Raji (cell line): Measurements from ENCODE around the gene ELP2.

Source experiments
- POLR2A ChIP-seq: IDR thresholded peaks from 2 replicates; pipeline ENCODE4 v1.6.1; 2011; ENCODE audit warnings: low read depth, low read length, control low read depth; ENCODE audit not compliant: insufficient read depth

ELP2 gene

DNA sequence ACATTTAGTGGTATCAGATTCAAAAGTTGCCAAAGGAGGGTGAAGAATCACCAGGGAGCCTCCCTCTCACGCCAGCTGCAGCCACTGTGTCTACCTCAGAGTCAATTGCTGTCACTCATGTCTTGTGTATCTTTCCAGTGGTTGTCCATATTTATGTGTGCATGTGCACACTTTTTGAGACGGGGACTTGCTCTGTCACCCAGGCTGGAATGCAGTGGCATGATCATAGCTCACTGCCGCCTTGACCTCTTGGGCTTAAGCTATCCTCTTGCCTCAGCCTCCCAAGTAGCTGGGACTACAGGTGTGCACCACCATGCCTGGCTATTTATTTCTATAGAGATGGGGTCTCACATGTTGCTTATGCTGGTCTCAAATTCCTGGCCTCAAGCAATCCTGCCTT lies 61.6 kb downstream of the ELP2 start:
- no peak for TF ChIP-seq POLR2A

DNA sequence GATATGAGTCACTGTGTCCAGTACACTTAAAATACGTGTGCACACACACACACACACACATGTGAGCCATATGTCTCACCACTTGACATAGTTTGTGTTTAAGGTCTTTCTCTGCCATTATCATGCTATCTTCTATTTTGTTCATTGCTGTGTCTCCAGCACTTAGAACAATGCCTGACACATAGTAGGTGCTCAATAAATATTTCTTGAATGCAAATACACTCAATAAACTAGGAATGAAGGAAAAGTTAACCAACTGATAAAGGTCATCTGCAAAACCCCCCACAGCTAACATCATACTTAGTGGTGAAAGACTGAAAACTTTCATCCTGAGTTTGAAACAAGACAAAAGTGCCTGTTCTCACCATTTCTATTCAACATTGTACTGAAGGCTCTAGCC lies 62.0 kb downstream of the ELP2 start:
- no peak for TF ChIP-seq POLR2A

DNA sequence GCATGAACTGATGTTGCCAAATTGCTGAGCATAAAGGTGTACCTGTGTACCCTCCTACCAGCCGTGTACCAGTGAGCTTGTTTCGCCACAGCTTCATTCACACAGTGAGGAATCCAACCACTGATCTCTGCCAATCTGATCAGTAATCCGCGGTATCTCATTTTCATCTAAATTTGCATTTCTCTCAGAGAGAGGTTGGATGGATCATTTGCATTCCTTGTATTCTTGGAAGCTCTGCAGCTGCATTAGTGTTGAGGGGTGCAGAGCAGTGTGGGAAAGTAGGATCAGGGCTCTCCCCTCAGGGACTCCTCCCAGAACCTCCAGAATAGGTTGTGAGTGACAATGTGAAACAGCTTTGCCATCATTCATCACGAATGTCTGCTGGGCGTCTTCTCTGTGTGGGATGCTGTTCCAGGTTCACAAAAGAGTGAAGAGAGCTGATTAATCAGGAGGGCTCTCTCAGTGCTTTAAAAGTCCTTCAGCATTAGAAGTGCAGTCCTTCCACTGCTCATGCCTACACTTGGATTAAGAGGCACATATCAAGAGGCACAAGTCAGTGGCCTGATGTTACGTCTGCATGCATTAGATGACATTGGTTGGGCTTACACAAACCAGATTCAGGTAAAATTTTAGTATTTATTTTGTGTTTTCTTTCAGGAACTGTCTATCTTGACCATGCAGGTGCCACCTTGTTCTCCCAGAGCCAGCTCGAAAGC lies 65.1 kb downstream of the ELP2 start:
- TF ChIP-seq POLR2A: no peak

- no peak for TF ChIP-seq POLR2A
Observed at GRCh38 chr18:36195427-36196122, 65.9 kb downstream of the ELP2 start.

DNA sequence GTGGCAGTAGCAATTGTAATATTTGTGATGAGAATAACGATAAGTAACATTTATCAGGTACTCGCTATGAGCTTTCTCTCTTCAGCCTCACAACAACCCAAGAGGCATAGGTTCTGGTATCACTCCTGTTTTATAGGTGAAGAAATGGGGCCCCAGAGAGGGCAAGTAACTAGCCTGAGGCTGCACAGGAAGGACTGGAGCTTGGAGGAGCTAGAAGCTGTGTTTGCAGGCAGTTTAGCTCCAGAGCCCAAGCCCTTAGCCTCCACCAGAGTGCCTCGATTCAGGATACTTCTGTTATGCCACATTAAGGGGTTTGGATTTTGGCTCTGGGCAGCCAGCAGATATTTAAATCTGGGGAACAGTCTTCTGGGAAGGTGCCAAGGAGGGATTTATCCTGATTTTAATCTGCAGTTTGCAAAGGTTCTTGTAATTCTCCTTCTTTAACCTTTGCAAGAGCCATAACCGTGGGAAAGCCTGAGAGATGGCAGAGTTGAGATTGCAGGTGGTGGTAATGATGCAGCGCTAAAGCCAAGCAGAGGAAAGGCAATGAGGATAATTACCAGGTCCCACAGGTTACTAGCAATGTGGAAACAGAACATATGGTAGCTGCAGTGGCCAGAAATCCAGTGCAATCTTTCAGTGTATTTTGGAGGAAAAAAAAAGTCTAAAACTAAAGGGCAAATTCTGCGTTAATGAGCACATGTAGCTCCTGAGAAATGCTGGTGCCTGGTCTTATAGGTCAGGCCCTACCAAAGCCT lies 66.7 kb downstream of the ELP2 start:
- no peak for TF ChIP-seq POLR2A

- no peak for TF ChIP-seq POLR2A
Observed at GRCh38 chr18:36197511-36198166, 67.9 kb downstream of the ELP2 start.

- no peak for TF ChIP-seq POLR2A
Observed at GRCh38 chr18:36199691-36200295, 70.1 kb downstream of the ELP2 start.

DNA sequence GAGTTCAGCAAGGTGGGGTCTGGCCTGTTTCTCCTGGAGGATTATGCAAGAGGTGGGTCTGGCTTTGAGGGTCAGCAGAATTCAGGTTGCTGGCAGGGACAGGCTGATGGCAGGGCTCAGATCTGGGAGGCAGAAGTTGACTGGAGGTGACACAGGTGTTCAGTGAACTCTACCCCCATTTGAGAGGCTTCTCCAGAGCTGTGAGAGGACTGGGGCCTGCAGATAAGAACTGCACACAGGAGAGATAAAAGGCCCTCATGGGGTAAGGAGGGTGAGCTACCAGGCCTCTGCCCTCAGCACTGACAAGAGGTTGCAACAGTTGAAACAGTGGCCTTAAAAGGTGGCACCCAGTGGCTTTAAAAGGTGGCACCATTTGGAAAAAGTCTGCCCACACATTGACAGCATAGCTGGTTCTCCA lies 70.7 kb downstream of the ELP2 start:
- TF ChIP-seq POLR2A: no peak

- no peak for TF ChIP-seq POLR2A
Observed at GRCh38 chr18:36201765-36202164, 72.1 kb downstream of the ELP2 start.

DNA sequence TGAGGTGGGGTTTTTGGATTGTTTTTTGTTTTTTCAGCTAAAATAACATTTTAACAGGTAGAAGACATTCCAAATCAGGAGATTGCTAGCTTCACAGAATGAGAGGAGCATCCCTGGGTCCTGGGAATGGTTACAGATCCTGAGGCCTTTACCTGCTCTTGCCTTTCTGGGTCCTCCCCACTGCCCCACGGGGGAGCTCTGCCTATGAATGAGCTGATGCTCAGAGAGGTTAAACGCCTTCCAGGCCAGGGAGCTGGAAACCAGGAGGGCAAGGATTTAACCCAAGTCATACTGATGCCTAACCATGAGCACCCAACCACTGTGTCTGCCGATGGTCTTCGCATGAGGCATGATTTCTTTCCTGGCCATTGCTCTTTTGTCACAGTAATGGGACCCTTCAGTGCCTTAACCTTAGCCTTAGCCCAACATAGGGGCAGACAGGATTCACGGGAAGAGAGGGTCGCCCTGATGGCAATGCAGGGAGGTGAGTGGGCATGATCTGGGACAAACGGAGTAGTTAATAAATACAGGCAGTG lies 73.7 kb downstream of the ELP2 start:
- TF ChIP-seq POLR2A: no peak

DNA sequence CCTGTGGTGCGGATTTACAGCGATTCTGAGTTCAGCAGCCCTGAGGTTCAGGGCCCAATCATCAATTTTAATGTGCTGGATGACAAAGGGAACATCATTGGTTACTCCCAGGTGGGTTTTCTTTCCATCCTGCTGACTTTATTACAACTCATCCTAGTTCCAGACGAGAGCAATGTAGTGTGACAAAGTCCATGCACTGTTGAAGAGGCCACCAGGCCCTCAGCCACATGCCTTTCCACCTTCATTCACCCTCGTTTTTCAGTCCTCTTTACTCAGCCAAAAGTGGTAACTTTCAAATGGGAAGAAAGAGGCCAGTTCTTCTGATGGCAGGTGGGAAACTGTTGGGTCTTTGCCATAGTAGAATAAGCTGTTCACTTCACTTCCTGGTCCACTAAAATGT lies 75.5 kb downstream of the ELP2 start:
- no peak for TF ChIP-seq POLR2A

GRCh38 chr18:36207303-36207702 lies 77.6 kb downstream of the ELP2 start:
- TF ChIP-seq POLR2A: no peak

DNA sequence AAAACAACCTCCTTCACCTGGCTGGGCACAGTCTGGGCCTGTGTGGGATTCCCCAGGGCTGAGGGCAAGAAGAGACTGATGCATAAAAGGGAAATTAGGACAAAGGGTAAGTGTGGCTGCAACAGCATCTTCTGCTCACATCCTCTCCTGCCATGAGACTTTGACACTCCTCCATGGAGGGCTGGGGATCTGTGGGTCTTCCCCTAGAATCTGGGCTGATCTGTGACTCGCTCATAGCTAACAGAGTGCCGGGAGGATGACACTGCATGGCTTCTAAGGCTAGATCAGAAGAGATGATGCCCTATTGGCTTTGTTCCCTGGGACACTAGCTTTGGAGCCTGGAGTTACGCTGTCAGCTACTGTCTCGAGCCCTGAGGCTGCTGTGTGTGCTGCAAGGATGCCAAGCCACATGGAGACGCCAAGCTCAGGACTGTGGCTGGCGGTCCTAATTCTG lies 81.9 kb downstream of the ELP2 start:
- no peak for TF ChIP-seq POLR2A

DNA sequence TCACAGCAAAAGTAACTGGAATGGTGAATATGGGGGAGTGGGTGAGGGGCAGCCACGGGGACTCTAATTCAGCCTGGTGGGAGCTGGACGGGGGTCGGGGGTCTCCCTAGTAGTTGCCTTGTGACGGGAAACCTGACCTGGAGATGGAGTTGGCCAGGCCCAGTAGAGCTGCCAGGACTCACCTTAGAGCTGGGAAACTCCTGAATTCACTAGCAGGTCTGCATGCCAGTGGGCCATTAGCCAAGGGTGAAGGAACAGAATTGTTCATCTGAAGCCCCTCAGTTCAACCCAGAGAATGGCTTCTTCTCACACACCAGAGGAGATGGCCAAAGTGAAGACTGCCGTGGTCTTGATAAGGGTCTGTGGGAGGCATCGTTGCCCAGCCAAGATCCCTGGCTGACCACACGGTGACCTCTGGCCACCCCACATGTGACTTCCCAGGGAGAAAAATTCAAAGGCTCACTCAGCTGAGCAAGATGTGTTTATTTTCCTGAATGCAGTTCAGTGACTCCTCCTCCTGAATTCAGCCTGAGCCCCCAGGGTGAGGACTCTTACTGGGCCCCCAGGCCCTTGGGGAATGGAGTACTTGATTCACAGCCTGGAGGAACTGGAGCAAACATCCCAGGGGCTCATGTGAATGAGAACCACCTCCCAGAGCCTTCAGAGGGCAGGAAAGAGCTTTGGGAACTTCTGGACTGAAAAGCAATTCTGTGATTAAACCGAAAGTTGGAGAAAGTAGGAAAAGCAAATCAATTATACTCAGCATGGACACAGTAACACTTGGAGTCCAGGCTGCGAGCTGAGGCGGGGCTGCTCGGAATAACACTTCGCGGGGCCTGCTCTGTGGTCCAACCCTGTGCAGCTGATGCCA lies 82.8 kb downstream of the ELP2 start:
- TF ChIP-seq POLR2A: no peak
